Caco-2 (cell line): ENCODE measurements around the gene GPATCH8. TPM values are rescaled to one million over a fixed set of nuclear protein-coding genes. Genes with fewer than 3 reads are reported as not detected.
A peak's percentile ranks its signal among the peaks of the same experiment; 100 is the strongest.

Source experiments
- BruUV-seq: library from RNA; stranded (reverse); fragments of 400-500 nt; replicated peaks from 2 replicates; lab custom pipeline; 2021; lab: Mats Ljungman, UMichigan
- CTCF ChIA-PET: fragments of 300-600 bp; sonication (Branson Sonifier 250); formaldehyde crosslinking; loops from one replicate; lab custom pipeline; 2022; ENCODE audit warnings: antibody characterized with exemption; lab: Charles Lee
- POLR2A ChIA-PET: fragments of 300-600 bp; sonication (Branson Sonifier 250); formaldehyde crosslinking; loops from one replicate; lab custom pipeline; 2022; ENCODE audit warnings: antibody characterized with exemption; lab: Charles Lee
- DNase-seq, 2 experiments: peaks; one replicate each; pipeline versions ENCODE4 v3.0.0 to v3.0.0-alpha.2; 2020 to 2022
- H3K27me3 ChIP-seq: replicated peaks from 2 replicates; pipeline ENCODE4 v1.6.0; 2011; ENCODE audit warnings: low read length; ENCODE audit not compliant: control insufficient read depth, insufficient read depth
- H3K36me3 ChIP-seq: 2 replicates; pipeline ENCODE4 v1.5.1; 2011; ENCODE audit warnings: low read length; ENCODE audit not compliant: control insufficient read depth, insufficient read depth
- H3K4me1 ChIP-seq: fragments of 250-450 bp; sonication (Bioruptor Pico); 2 replicates; pipeline ENCODE4 v1.5.1; 2020; ENCODE audit warnings: mild to moderate bottlenecking
- H3K4me3 ChIP-seq: 2 replicates; pipeline ENCODE4 v1.5.1; 2011; ENCODE audit warnings: low read depth, mild to moderate bottlenecking, control low read depth, low read length
- H3K9me3 ChIP-seq: fragments of 250-450 bp; sonication (Bioruptor Pico); 2 replicates; pipeline ENCODE4 v1.5.1; 2020; ENCODE audit warnings: mild to moderate bottlenecking, moderate library complexity
- H3K27ac Mint-ChIP-seq: one replicate; pipeline ENCODE4 v1.8.0; 2022; ENCODE audit warnings: mixed read lengths; ENCODE audit not compliant: unreplicated experiment
- H3K27me3 Mint-ChIP-seq: one replicate; pipeline ENCODE4 v1.8.0; 2022; ENCODE audit warnings: mixed read lengths; ENCODE audit not compliant: insufficient read depth, unreplicated experiment
- H3K36me3 Mint-ChIP-seq: one replicate; pipeline ENCODE4 v1.8.0; 2022; ENCODE audit warnings: mild to moderate bottlenecking, mixed read lengths; ENCODE audit not compliant: insufficient read depth, unreplicated experiment
- H3K4me1 Mint-ChIP-seq: one replicate; pipeline ENCODE4 v1.8.0; 2022; ENCODE audit warnings: low read depth, mixed read lengths; ENCODE audit not compliant: unreplicated experiment
- H3K4me3 Mint-ChIP-seq: one replicate; pipeline ENCODE4 v1.8.0; 2022; ENCODE audit warnings: mild to moderate bottlenecking, moderate library complexity, mixed read lengths; ENCODE audit not compliant: unreplicated experiment
- H3K9me3 Mint-ChIP-seq: one replicate; pipeline ENCODE4 v1.8.0; 2022; ENCODE audit warnings: mixed read lengths; ENCODE audit not compliant: unreplicated experiment
- intact Hi-C: fragments of 100-400 bp; cut with micrococcal nuclease; formaldehyde crosslinking; loops from one replicate; pipeline ENCODE4 v1.10.0; 2022; ENCODE audit not compliant: unreplicated experiment
- total RNA-seq: library from RNA; stranded (reverse); gene quantifications from 2 replicates; pipeline ENCODE4 v1.2.3, GENCODE V29; 2022
- TF ChIP-seq, protein P1 (sequence below), 2 experiments: fragments of 200-600 bp in 1 of 2; IDR thresholded peaks; 1 replicate in 1 of 2; 2 replicates in 1 of 2; pipeline versions ENCODE4 v1.5.1 to v1.8.0; 2011 to 2022; ENCODE audit warnings: antibody characterized with exemption in 1 of 2, control low read depth in 1 of 2, inconsistent platforms in 1 of 2, low read depth in 1 of 2, low read length in 1 of 2, mild to moderate bottlenecking in 1 of 2, moderate library complexity in 1 of 2; ENCODE audit not compliant: insufficient read depth in 1 of 2, severe bottlenecking in 1 of 2, unreplicated experiment in 1 of 2

GPATCH8 gene
- total RNA-seq, 1 experiment from 2014 or later, result 53.4 TPM

DNA sequence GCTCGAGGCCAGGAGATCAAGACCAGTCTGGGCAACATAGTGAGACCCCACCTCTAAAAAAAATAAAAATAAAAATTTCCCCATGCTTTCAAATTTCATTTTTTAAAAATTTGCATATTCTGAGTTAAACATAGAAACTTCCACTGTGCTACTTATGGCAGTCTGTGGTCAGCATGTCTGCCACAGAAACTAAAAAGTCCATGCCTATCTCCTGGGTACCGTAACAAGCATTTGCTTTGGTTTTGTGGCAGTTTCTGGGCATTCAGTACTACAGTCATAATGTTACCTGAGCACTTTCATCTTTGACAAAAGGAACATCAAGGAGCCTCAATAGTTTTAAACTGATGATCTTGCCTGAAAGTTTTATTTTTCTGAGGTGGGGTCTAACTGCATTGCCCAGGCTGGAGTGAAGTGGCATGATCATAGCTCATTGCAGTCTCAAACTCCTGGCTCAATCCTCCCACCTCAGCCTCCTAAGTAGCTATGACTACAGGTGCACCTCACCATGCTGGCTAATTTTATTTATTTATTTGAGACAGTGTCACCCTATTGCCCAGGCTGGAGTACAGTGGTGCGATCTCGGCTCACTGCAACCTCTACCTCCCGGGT lies 100.5 kb downstream of the GPATCH8 start:
- DNase-seq, result no peak
- no TSS peak for BruUV-seq
- Mint-ChIP-seq H3K4me3 (no peak overlapping the region), H3K36me3 (peaks cover 80% of the 10 kb centered on the region), H3K27me3 (no peaks in the 10 kb centered on the region), H3K9me3 (no peaks in the 10 kb centered on the region), H3K4me1 (no peaks in the 10 kb centered on the region), H3K27ac (no peak overlapping the region)
- TF ChIP-seq, protein P1, sequence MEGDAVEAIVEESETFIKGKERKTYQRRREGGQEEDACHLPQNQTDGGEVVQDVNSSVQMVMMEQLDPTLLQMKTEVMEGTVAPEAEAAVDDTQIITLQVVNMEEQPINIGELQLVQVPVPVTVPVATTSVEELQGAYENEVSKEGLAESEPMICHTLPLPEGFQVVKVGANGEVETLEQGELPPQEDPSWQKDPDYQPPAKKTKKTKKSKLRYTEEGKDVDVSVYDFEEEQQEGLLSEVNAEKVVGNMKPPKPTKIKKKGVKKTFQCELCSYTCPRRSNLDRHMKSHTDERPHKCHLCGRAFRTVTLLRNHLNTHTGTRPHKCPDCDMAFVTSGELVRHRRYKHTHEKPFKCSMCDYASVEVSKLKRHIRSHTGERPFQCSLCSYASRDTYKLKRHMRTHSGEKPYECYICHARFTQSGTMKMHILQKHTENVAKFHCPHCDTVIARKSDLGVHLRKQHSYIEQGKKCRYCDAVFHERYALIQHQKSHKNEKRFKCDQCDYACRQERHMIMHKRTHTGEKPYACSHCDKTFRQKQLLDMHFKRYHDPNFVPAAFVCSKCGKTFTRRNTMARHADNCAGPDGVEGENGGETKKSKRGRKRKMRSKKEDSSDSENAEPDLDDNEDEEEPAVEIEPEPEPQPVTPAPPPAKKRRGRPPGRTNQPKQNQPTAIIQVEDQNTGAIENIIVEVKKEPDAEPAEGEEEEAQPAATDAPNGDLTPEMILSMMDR (IDR thresholded peaks at IDR 0.05; ENCODE audit: insufficient read depth in 1 of 2, low read depth in 1 of 2, low read length in 1 of 2, severe bottlenecking in 1 of 2, unreplicated experiment in 1 of 2), result no peak
- no peaks in the 10 kb centered on the region for H3K9me3 ChIP-seq
- ChIA-PET POLR2A (no interaction called here), CTCF (interaction anchor here (0.7 kb wide), 1 partner anchor 636 kb away, joined by 3 read pairs; no protein-coding TSS in a partner anchor)
- intact Hi-C loops, result loop anchor here (5.0 kb wide), 1 partner anchor 235 kb away; no protein-coding TSS in a partner anchor
- no peaks in the 10 kb centered on the region for H3K4me1 ChIP-seq
- H3K27me3 ChIP-seq, result no peaks in the 10 kb centered on the region
- H3K36me3 ChIP-seq, result peaks cover 4% of the 10 kb centered on the region
- no peak overlapping the region for H3K4me3 ChIP-seq

DNA sequence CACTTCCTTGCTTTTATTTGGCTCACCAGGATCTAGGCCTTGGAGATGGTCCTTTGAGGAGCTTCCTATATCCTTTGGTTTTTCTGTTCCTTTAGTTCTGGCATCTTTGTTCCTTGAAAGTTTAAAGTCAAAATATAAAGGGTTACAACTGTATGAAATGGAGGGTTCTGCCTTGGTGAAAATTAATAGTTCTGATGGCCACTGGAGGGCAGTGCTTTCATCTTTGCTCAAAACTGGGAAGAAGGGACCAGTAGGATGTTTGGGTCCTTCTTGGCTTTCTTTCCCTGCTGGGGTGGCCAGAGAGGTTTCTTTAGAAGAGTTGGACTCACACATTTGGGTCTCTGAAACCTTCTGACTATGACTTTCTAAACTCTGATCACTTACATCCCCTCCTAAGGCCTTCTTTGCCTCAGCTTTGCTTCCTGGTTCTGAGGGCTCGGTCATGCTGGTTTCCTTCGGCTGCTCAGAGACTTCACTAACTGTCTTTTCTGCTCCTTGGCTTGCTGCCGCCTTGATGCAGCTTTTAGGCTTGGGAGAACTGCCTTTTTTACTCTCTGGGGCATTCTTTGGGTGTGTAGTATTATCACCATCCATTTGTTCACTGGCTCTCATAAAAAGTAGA lies 102.9 kb downstream of the GPATCH8 start:
- no peaks in the 10 kb centered on the region for H3K4me1 Mint-ChIP-seq
- no TSS peak for BruUV-seq
- Histone ChIP-seq H3K4me1 (no peaks in the 10 kb centered on the region), H3K4me3 (no peak overlapping the region), H3K36me3 (peaks cover 4% of the 10 kb centered on the region), H3K9me3 (no peaks in the 10 kb centered on the region), H3K27me3 (no peaks in the 10 kb centered on the region)
- intact Hi-C loops, result loop anchor here (2.0 to 5.0 kb wide), 2 partner anchors 122 to 237 kb away; no protein-coding TSS in a partner anchor
- CTCF ChIA-PET, result no interaction called here
- peaks cover 86% of the 10 kb centered on the region for H3K36me3 Mint-ChIP-seq
- H3K27me3 Mint-ChIP-seq, result no peaks in the 10 kb centered on the region
- POLR2A ChIA-PET, result no interaction called here
- DNase-seq, result peak in 1 of 2 experiments; percentile 37
- TF ChIP-seq, protein P1 (IDR thresholded peaks at IDR 0.05; ENCODE audit: insufficient read depth in 1 of 2, low read depth in 1 of 2, low read length in 1 of 2, severe bottlenecking in 1 of 2, unreplicated experiment in 1 of 2), result peak; percentile 48 to 58
- H3K9me3 Mint-ChIP-seq, result no peaks in the 10 kb centered on the region
- no peak overlapping the region for H3K4me3 Mint-ChIP-seq
- H3K27ac Mint-ChIP-seq, result peak overlapping the region; percentile 40

DNA sequence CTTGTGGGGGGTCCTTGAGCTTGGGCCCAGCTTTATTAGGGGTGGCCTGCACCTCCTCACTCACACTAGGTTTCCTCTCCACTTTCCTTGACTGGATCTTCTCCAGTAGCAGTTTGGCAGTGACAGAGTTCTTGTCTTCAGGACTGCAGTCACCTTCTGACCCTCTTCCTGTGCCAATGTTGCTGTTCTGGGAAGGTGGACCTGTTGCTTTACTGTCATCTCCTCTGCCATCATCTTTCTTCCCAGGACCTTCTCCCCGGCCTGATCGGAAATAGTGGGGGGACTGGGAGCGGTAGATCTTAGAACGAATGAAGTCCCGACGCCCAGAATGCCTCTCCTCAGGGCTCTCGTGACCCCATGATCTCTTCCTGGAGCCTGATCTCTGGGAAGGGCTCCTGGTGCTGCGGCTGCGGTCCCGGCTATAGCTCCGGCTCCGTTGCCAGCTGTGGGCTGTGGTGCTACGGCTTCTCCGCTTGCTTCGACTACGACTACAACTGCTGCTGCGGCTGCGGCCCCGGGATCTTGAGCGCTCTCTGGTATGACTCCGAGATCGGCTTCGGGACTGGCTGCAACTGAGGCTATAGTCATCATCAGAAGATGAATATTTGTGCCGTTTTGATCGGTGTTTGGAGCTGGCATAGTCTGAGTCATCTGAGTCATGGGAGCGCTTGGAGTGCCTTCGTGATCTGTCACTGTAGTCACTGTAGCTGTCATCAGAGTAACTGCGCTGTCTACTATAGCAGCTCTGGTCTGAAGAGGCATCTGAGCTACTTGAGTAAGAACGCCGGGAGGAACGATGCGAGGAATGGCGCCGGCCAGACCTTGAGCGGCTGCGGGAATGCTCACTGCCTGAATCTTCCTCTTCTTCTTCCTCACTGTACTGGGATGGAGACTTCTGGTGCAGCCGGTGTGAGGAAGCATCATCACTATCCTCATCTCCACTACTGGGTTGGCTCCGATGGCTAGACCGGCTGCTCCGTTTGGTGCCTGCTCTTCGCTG lies 104.2 kb downstream of the GPATCH8 start:
- intact Hi-C loops, result no loop called here
- DNase-seq, result no peak
- Histone ChIP-seq H3K9me3 (no peaks in the 10 kb centered on the region), H3K4me3 (no peak overlapping the region), H3K36me3 (peaks cover 4% of the 10 kb centered on the region), H3K27me3 (no peaks in the 10 kb centered on the region), H3K4me1 (no peaks in the 10 kb centered on the region)
- ChIA-PET CTCF (interaction anchor here (0.6 to 1.1 kb wide), 2 partner anchors 13 to 73 kb away, joined by 3 read pairs; no protein-coding TSS in a partner anchor), POLR2A (no interaction called here)
- TF ChIP-seq, protein P1 (IDR thresholded peaks at IDR 0.05; ENCODE audit: insufficient read depth in 1 of 2, low read depth in 1 of 2, low read length in 1 of 2, severe bottlenecking in 1 of 2, unreplicated experiment in 1 of 2), result no peak
- BruUV-seq, result no TSS peak
- Mint-ChIP-seq H3K27me3 (no peaks in the 10 kb centered on the region), H3K36me3 (peaks cover 89% of the 10 kb centered on the region), H3K27ac (peak overlapping the region; percentile 20), H3K4me1 (no peaks in the 10 kb centered on the region), H3K9me3 (no peaks in the 10 kb centered on the region), H3K4me3 (no peak overlapping the region)
